Glutamatergic neuron (in vitro differentiated cells): ENCODE data around the gene TRIM25. TPM values are rescaled to one million over a fixed set of nuclear protein-coding genes. Genes with fewer than 3 reads are reported as not detected.

Experiments used
- DNase-seq: peaks from one replicate; pipeline ENCODE4 v3.0.0; 2022
- H3K27ac Mint-ChIP-seq: one replicate; pipeline ENCODE4 v1.8.0; 2020; ENCODE audit warnings: mild to moderate bottlenecking, mixed read lengths, inconsistent platforms; ENCODE audit not compliant: unreplicated experiment
- H3K27me3 Mint-ChIP-seq: one replicate; pipeline ENCODE4 v1.8.0; 2020; ENCODE audit warnings: mild to moderate bottlenecking, moderate library complexity, mixed read lengths, inconsistent platforms; ENCODE audit not compliant: unreplicated experiment
- H3K36me3 Mint-ChIP-seq: one replicate; pipeline ENCODE4 v1.8.0; 2020; ENCODE audit warnings: mild to moderate bottlenecking, mixed read lengths, inconsistent platforms; ENCODE audit not compliant: unreplicated experiment
- H3K4me1 Mint-ChIP-seq: one replicate; pipeline ENCODE4 v1.8.0; 2020; ENCODE audit warnings: mild to moderate bottlenecking, low read depth, mixed read lengths, inconsistent platforms; ENCODE audit not compliant: unreplicated experiment
- H3K4me3 Mint-ChIP-seq: one replicate; pipeline ENCODE4 v1.8.0; 2020; ENCODE audit warnings: mild to moderate bottlenecking, mixed read lengths, inconsistent platforms; ENCODE audit not compliant: unreplicated experiment
- H3K9me3 Mint-ChIP-seq: one replicate; pipeline ENCODE4 v1.8.0; 2020; ENCODE audit warnings: mild to moderate bottlenecking, moderate library complexity, mixed read lengths, inconsistent platforms; ENCODE audit not compliant: unreplicated experiment
- CTCF ChIP-seq: fragments of 200-600 bp; sonication (generic); IDR thresholded peaks from one replicate; pipeline ENCODE4 v1.5.0; 2021; ENCODE audit not compliant: partially characterized antibody, unreplicated experiment
- total RNA-seq: library from RNA; stranded (reverse); fragmentation: NEBNext Ultra II Directional; extraction: Animal tissue kit (Norgen Biotek cat#: 25700); gene quantifications from one replicate; pipeline ENCODE4 v1.2.1, GENCODE V29; 2021; ENCODE audit not compliant: unreplicated experiment

The TRIM25 gene
- total RNA-seq, 1 donor from 2014 or later: 1.9 TPM

DNA sequence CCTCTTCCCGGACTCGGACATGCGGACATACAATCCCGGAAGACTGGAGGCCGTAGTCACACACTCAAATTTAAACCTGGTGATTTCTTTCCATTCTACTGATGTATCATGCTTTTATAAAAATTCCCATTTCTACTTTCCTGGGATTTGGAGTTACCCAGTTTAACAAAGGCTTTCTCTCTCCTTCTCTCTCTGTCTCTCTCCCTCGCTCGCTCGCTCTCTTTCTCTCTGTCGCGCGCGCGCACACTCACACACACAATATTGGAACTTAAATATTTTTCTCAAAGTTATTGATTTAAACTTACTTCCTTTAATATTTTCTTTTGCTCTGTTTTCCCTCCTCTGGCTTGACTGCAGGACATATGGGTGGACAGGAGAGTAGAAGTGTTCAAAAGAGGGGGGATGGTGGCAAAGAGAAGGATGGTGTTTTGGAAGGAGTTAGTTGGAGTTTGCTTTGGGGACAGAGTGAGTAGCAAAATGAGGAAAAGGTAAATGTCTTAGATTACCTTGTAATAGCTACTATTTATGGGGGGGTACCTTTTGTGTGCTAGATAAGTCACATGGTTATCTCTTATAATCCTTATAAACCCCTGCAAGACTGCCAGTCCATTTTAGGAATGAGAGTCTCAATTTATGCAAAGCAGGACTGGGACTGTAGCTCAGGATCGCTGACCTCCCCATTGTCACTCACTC is 878 bp upstream of the TRIM25 start:
- no peak for TF ChIP-seq CTCF
- peak overlapping the region; percentile 86 for H3K4me3 Mint-ChIP-seq

GRCh38 chr17:56913353-56913866 is 439 bp downstream of the TRIM25 start:
- Mint-ChIP-seq H3K4me1 (peaks cover 3% of the 10 kb centered on the region), H3K27ac (no peak overlapping the region), H3K27me3 (peaks cover 11% of the 10 kb centered on the region), H3K4me3 (peak overlapping the region; percentile 88), H3K36me3 (peaks cover 3% of the 10 kb centered on the region), H3K9me3 (peaks cover 2% of the 10 kb centered on the region)
- no peak for TF ChIP-seq CTCF
- peak; percentile 50 for DNase-seq

More for the DNA sequence above, 878 bp upstream of the TRIM25 start:
- Mint-ChIP-seq H3K36me3 (no peaks in the 10 kb centered on the region), H3K4me1 (peaks cover 3% of the 10 kb centered on the region), H3K27ac (no peak overlapping the region), H3K27me3 (peaks cover 11% of the 10 kb centered on the region), H3K9me3 (peaks cover 2% of the 10 kb centered on the region)
- DNase-seq: no peak

GRCh38 chr17:56913000-56913311 is 893 bp downstream of the TRIM25 start:
- no peak overlapping the region for H3K27ac Mint-ChIP-seq
- H3K27me3 Mint-ChIP-seq: peaks cover 11% of the 10 kb centered on the region
- no peak for DNase-seq
- H3K9me3 Mint-ChIP-seq: peaks cover 2% of the 10 kb centered on the region
- no peak for TF ChIP-seq CTCF
- H3K4me1 Mint-ChIP-seq: peaks cover 3% of the 10 kb centered on the region
- peaks cover 3% of the 10 kb centered on the region for H3K36me3 Mint-ChIP-seq
- H3K4me3 Mint-ChIP-seq: peak overlapping the region; percentile 88

DNA sequence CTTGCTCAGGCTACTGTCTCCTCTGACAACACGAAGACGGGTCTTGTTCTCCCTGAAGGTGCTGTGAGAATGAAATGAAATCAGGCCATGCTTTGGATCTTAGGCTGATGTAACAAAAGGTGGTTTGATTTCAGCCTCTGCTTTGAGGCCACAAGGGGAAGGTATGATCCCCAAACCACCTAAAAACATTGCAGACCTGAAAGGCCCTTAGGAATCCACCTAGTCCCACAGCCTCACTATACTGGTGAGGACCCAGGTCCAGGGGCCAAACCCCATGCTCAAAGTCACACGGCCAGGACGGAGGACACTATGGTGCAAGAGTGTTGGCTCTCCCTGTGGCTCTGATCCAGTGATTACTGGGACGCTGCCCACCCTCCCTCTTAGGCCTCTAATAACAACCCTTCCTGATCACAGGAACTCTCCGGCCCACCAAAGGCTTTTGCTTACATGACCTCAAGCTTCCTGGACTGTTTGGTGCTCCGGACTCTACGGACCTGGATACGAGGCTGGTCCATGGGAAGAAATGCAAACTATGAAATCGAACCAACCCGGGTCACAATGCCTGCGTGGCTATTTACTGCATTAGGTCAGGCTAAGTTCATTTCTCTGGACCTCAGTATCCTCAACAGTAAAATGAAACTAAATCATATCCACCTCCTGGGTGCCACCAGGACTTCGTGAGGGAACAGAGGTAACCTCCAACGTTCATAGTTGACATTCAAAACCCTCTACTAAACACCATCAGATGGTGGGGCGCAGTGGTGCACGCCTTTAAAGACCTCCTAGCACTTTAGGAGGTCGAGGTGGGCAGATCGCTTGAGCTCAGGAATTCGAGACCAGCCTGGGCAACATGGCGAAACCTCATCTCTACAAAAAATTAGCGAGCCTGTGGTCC is 1.5 kb downstream of the TRIM25 start:
- peaks cover 3% of the 10 kb centered on the region for H3K36me3 Mint-ChIP-seq
- H3K4me3 Mint-ChIP-seq: no peak overlapping the region
- no peak for DNase-seq
- H3K9me3 Mint-ChIP-seq: peaks cover 2% of the 10 kb centered on the region
- peaks cover 3% of the 10 kb centered on the region for H3K4me1 Mint-ChIP-seq
- H3K27me3 Mint-ChIP-seq: peaks cover 11% of the 10 kb centered on the region
- no peak overlapping the region for H3K27ac Mint-ChIP-seq
- TF ChIP-seq CTCF: no peak
